Measurements from ENCODE around the gene EYA4. TPM values are rescaled to one million over a fixed set of nuclear protein-coding genes. Genes with fewer than 3 reads are reported as not detected.
A peak's percentile ranks its signal among the peaks of the same experiment; 100 is the strongest.

The EYA4 gene
- total RNA-seq, 1 experiment from 2014 or later, result not detected

DNA sequence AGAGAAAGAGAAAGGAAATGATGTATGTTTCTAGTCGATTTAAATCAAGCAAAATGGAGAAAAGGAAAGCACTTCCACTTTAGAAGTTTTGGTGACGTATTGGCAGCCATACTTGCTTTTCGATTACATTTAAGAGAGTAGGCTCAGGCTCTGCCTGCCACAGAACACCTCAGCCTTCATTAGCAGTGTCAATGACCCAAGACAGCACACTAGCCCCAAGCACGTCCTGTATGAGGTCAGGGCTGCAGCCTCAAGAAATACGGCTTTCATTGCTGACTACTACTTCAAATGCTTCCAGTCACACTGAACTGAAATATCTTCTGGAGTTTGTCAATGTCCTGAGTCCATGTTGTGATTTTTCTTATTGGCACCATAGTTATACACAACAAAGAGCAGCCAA lies 285.3 kb downstream of the EYA4 start:
- BruUV-seq (replicated peaks), result no TSS peak
- Histone ChIP-seq H3K4me1 (ENCODE audit: control insufficient read depth, insufficient read depth, low read length) (no peaks in the 10 kb centered on the region), H3K27me3 (ENCODE audit: control insufficient read depth, insufficient read depth, low read length) (no peaks in the 10 kb centered on the region), H3K27ac (ENCODE audit: low read length) (no peak overlapping the region), H3K36me3 (ENCODE audit: control insufficient read depth, insufficient read depth, low read length) (no peaks in the 10 kb centered on the region), H3K4me3 (ENCODE audit: low read depth in 2 of 2, low read length in 2 of 2) (0 out of 4 replicates have a peak overlapping the region, but pooled peaks of 1 of the 2 experiments have one; percentile 7), H3K9me3 (ENCODE audit: control insufficient read depth, insufficient read depth, low read depth, low read length) (no peaks in the 10 kb centered on the region)
- CTCF ChIA-PET, result no interaction called here
- ATAC-seq (no peak), DNase-seq (ENCODE audit: low read depth, low spot score) (no peak)
- POLR2A ChIA-PET, result no interaction called here
- in situ Hi-C loops (cut with HindIII; ENCODE audit: low pct_unique_long_range_greater_than_20kb, low sequenced_read_pairs) (no loop called here), intact Hi-C loops (cut with micrococcal nuclease; ENCODE audit: unreplicated experiment) (no loop called here)
- no peak for TF ChIP-seq POLR2AphosphoS5 (IDR thresholded peaks at IDR 0.05; ENCODE audit: low read depth, low read length)
- TF ChIP-seq, protein P1, sequence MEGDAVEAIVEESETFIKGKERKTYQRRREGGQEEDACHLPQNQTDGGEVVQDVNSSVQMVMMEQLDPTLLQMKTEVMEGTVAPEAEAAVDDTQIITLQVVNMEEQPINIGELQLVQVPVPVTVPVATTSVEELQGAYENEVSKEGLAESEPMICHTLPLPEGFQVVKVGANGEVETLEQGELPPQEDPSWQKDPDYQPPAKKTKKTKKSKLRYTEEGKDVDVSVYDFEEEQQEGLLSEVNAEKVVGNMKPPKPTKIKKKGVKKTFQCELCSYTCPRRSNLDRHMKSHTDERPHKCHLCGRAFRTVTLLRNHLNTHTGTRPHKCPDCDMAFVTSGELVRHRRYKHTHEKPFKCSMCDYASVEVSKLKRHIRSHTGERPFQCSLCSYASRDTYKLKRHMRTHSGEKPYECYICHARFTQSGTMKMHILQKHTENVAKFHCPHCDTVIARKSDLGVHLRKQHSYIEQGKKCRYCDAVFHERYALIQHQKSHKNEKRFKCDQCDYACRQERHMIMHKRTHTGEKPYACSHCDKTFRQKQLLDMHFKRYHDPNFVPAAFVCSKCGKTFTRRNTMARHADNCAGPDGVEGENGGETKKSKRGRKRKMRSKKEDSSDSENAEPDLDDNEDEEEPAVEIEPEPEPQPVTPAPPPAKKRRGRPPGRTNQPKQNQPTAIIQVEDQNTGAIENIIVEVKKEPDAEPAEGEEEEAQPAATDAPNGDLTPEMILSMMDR (IDR thresholded peaks at IDR 0.05), result no peak
- TF ChIP-seq, protein P2, sequence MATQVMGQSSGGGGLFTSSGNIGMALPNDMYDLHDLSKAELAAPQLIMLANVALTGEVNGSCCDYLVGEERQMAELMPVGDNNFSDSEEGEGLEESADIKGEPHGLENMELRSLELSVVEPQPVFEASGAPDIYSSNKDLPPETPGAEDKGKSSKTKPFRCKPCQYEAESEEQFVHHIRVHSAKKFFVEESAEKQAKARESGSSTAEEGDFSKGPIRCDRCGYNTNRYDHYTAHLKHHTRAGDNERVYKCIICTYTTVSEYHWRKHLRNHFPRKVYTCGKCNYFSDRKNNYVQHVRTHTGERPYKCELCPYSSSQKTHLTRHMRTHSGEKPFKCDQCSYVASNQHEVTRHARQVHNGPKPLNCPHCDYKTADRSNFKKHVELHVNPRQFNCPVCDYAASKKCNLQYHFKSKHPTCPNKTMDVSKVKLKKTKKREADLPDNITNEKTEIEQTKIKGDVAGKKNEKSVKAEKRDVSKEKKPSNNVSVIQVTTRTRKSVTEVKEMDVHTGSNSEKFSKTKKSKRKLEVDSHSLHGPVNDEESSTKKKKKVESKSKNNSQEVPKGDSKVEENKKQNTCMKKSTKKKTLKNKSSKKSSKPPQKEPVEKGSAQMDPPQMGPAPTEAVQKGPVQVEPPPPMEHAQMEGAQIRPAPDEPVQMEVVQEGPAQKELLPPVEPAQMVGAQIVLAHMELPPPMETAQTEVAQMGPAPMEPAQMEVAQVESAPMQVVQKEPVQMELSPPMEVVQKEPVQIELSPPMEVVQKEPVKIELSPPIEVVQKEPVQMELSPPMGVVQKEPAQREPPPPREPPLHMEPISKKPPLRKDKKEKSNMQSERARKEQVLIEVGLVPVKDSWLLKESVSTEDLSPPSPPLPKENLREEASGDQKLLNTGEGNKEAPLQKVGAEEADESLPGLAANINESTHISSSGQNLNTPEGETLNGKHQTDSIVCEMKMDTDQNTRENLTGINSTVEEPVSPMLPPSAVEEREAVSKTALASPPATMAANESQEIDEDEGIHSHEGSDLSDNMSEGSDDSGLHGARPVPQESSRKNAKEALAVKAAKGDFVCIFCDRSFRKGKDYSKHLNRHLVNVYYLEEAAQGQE (IDR thresholded peaks at IDR 0.05; ENCODE audit: insufficient read depth in 1 of 2, low read depth in 2 of 2, low read length in 1 of 2), result no peak
- TF ChIP-seq TCF7L2 (IDR thresholded peaks at IDR 0.05; ENCODE audit: low read depth, low read length), result no peak
- TF ChIP-seq SIN3A (IDR thresholded peaks at IDR 0.05; ENCODE audit: borderline replicate concordance, insufficient read depth, low read depth, low read length), result no peak

DNA sequence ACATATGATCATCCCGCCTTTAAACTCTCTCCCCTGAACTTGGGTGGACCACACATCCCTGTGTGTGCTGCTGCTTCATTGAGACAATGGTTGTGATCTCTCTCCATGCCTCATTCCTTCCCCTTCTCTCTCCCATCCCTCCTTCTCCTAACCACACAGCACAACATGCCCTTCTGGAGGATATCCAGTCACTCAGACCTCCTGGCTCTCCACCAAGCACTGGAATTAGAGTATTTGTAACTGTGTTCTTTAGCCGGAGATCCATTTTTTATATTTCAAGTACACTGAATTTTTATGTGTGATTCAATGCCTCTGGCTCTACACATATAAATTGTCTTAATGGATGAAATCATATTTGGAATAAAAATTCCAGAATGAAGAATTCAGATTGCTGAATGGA lies 287.4 kb downstream of the EYA4 start:
- TF ChIP-seq, protein P2 (IDR thresholded peaks at IDR 0.05; ENCODE audit: insufficient read depth in 1 of 2, low read depth in 2 of 2, low read length in 1 of 2), result no peak
- H3K27ac ChIP-seq (ENCODE audit: low read length), result no peak overlapping the region
- H3K9me3 ChIP-seq (ENCODE audit: control insufficient read depth, insufficient read depth, low read depth, low read length), result no peaks in the 10 kb centered on the region
- H3K36me3 ChIP-seq (ENCODE audit: control insufficient read depth, insufficient read depth, low read length), result no peaks in the 10 kb centered on the region
- no peaks in the 10 kb centered on the region for H3K27me3 ChIP-seq (ENCODE audit: control insufficient read depth, insufficient read depth, low read length)
- BruUV-seq (replicated peaks), result no TSS peak
- no peak for ATAC-seq
- in situ Hi-C loops (cut with HindIII; ENCODE audit: low pct_unique_long_range_greater_than_20kb, low sequenced_read_pairs), result no loop called here
- DNase-seq (ENCODE audit: low read depth, low spot score), result no peak
- H3K4me1 ChIP-seq (ENCODE audit: control insufficient read depth, insufficient read depth, low read length), result no peaks in the 10 kb centered on the region
- intact Hi-C loops (cut with micrococcal nuclease; ENCODE audit: unreplicated experiment), result no loop called here
- ChIA-PET POLR2A (no interaction called here), CTCF (no interaction called here)
- no peak overlapping the region for H3K4me3 ChIP-seq (ENCODE audit: low read depth in 2 of 2, low read length in 2 of 2)

Data from Panc1 (cell line).